Measurements from ENCODE around the gene HCN4. TPM values are rescaled to one million over a fixed set of nuclear protein-coding genes. Genes with fewer than 3 reads are reported as not detected.

The HCN4 gene
- total RNA-seq, 1 donor from 2014 or later: 3.8 TPM

DNA sequence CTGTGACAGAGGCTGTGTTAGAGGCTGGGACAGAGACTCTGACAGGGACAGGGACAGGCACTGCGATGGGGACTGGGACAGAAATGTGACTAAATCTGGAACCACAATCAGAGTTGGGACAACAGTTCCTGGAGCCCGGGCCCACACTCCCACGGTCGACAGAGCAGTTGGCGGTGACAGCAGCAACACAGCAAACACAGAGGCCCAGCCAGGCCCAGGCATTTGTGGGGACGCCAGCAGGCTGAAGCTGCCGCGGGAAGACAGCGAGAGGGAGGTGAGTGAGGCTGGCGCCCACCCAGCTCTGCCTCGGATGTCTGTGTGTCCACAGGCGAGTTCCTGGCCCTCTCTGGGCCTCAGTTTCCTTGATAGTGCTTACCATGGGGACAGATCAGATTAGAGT lies 9.3 kb upstream of the HCN4 start:
- H3K27me3 Mint-ChIP-seq: peaks cover 84% of the 10 kb centered on the region
- H3K4me3 Mint-ChIP-seq: no peak overlapping the region
- H3K27ac Mint-ChIP-seq: no peak overlapping the region
- no peaks in the 10 kb centered on the region for H3K4me1 Mint-ChIP-seq (ENCODE audit: unreplicated experiment)
- DNase-seq (ENCODE audit: extremely low spot score, unreplicated experiment): no peak
- H3K36me3 Mint-ChIP-seq: no peaks in the 10 kb centered on the region
- peaks cover 4% of the 10 kb centered on the region for H3K9me3 Mint-ChIP-seq
- TF ChIP-seq, protein P1, sequence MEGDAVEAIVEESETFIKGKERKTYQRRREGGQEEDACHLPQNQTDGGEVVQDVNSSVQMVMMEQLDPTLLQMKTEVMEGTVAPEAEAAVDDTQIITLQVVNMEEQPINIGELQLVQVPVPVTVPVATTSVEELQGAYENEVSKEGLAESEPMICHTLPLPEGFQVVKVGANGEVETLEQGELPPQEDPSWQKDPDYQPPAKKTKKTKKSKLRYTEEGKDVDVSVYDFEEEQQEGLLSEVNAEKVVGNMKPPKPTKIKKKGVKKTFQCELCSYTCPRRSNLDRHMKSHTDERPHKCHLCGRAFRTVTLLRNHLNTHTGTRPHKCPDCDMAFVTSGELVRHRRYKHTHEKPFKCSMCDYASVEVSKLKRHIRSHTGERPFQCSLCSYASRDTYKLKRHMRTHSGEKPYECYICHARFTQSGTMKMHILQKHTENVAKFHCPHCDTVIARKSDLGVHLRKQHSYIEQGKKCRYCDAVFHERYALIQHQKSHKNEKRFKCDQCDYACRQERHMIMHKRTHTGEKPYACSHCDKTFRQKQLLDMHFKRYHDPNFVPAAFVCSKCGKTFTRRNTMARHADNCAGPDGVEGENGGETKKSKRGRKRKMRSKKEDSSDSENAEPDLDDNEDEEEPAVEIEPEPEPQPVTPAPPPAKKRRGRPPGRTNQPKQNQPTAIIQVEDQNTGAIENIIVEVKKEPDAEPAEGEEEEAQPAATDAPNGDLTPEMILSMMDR (conservative IDR thresholded peaks at IDR 0.05): no peak

GRCh38 chr15:73375755-73376305 lies 7.1 kb upstream of the HCN4 start:
- Mint-ChIP-seq H3K9me3 (peaks cover 4% of the 10 kb centered on the region), H3K4me1 (ENCODE audit: unreplicated experiment) (no peaks in the 10 kb centered on the region), H3K4me3 (no peak overlapping the region), H3K36me3 (no peaks in the 10 kb centered on the region), H3K27ac (no peak overlapping the region), H3K27me3 (peaks cover 87% of the 10 kb centered on the region)
- TF ChIP-seq, protein P1 (conservative IDR thresholded peaks at IDR 0.05): no peak
- no peak for DNase-seq (ENCODE audit: extremely low spot score, unreplicated experiment)

DNA sequence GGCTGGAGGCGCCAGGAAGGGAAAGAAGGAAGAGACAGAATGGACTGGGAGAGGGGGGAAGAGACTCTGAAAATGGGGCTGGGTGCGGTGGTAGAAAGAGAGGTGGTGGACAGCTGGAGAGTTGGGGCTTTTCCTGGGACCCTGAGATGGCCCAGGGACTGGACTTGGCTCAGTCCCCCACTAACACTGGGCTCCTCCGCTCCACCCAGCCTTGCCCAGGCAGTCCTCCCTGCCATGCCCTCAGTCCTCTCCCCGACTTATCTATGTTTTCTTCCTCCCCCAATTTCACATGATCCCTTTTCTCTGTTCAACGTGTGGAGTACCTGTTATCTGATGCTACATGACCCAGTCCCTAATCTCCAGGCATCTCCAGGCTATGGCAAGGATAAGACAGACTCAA lies 6.3 kb upstream of the HCN4 start:
- TF ChIP-seq, protein P1 (conservative IDR thresholded peaks at IDR 0.05): no peak
- Mint-ChIP-seq H3K36me3 (no peaks in the 10 kb centered on the region), H3K4me3 (no peak overlapping the region), H3K4me1 (ENCODE audit: unreplicated experiment) (no peaks in the 10 kb centered on the region), H3K27ac (no peak overlapping the region), H3K9me3 (no peaks in the 10 kb centered on the region), H3K27me3 (peaks cover 88% of the 10 kb centered on the region)
- no peak for DNase-seq (ENCODE audit: extremely low spot score, unreplicated experiment)

DNA sequence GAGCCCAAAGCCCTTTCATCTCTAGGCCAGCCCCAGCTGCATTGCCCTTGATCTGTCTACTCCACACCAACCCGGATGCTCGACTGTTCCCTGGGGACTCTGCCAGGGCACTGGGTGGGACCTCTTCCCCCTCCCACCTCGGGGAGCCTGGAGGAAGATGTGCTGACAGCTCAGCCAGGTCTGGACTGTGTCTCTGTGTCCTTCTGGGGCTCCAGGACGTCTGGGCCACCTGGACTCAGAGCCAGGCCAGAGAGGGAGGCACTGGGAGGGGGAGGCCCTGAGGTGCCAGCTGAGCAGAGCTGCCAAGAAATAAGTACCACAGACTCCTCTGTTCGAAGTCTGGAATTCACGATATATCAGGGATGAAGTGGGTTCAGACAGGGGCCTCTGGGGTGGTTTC lies 5.8 kb upstream of the HCN4 start:
- no peaks in the 10 kb centered on the region for H3K9me3 Mint-ChIP-seq
- DNase-seq (ENCODE audit: extremely low spot score, unreplicated experiment): no peak
- H3K4me1 Mint-ChIP-seq (ENCODE audit: unreplicated experiment): no peaks in the 10 kb centered on the region
- no peak overlapping the region for H3K27ac Mint-ChIP-seq
- H3K4me3 Mint-ChIP-seq: no peak overlapping the region
- TF ChIP-seq, protein P1 (conservative IDR thresholded peaks at IDR 0.05): no peak
- H3K36me3 Mint-ChIP-seq: no peaks in the 10 kb centered on the region
- peaks cover 89% of the 10 kb centered on the region for H3K27me3 Mint-ChIP-seq

GRCh38 chr15:73373221-73373620 lies 4.5 kb upstream of the HCN4 start:
- Mint-ChIP-seq H3K4me1 (ENCODE audit: unreplicated experiment) (no peaks in the 10 kb centered on the region), H3K36me3 (no peaks in the 10 kb centered on the region), H3K27me3 (peaks cover 84% of the 10 kb centered on the region), H3K9me3 (no peaks in the 10 kb centered on the region), H3K4me3 (no peak overlapping the region), H3K27ac (no peak overlapping the region)
- no peak for DNase-seq (ENCODE audit: extremely low spot score, unreplicated experiment)
- TF ChIP-seq, protein P1 (conservative IDR thresholded peaks at IDR 0.05): no peak

DNA sequence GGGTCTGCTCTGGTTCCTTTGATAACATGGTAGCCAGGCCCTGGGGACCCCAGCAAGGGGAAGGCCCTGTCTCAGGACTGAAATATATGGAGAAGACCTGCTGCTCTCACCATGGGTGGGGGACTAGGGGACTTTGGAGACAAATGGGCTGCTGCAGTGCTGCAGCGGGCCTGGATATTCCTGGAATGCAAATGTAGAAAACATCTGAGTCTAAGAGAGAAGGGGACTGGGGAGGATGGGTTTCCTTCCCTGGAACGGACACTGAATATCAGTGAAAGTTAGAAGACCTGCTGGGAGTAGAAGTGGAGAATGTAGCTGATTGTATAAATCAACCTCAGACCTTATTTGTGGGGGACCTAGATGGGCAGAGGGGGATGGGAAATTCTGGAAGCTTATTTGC lies 3.1 kb upstream of the HCN4 start:
- H3K9me3 Mint-ChIP-seq: no peaks in the 10 kb centered on the region
- H3K4me3 Mint-ChIP-seq: no peak overlapping the region
- no peaks in the 10 kb centered on the region for H3K36me3 Mint-ChIP-seq
- H3K27me3 Mint-ChIP-seq: peaks cover 84% of the 10 kb centered on the region
- no peak for DNase-seq (ENCODE audit: extremely low spot score, unreplicated experiment)
- no peaks in the 10 kb centered on the region for H3K4me1 Mint-ChIP-seq (ENCODE audit: unreplicated experiment)
- no peak overlapping the region for H3K27ac Mint-ChIP-seq
- TF ChIP-seq, protein P1 (conservative IDR thresholded peaks at IDR 0.05): no peak
